Measurements from ENCODE around the gene SECISBP2. TPM values are rescaled to one million over a fixed set of nuclear protein-coding genes. Genes with fewer than 3 reads are reported as not detected.
"Not testable (repeated sequence)": the region's sequence is repeated elsewhere in the genome, so short reads cannot be mapped to it uniquely, and the experiment has no call there.

Gene SECISBP2
- total RNA-seq, 1 donor from 2014 or later = 25.5 TPM

GRCh38 chr9:89293014-89293413 is 25.3 kb upstream of the SECISBP2 start:
- no peaks in the 10 kb centered on the region for H3K36me3 ChIP-seq (ENCODE audit: control insufficient read depth, insufficient read depth, low read length)
- no peak for FAIRE-seq

GRCh38 chr9:89295400-89295799 is 22.9 kb upstream of the SECISBP2 start:
- Histone ChIP-seq H3K4me3 (ENCODE audit: low read depth, low read length) (no peak overlapping the region), H3K27me3 (ENCODE audit: control insufficient read depth, insufficient read depth, low read length) (no peaks in the 10 kb centered on the region), H3K36me3 (ENCODE audit: control insufficient read depth, insufficient read depth, low read length) (no peaks in the 10 kb centered on the region)
- DNase-seq (ENCODE audit: low read depth) = no peak
- TF ChIP-seq CTCF (IDR thresholded peaks at IDR 0.05; ENCODE audit: insufficient read depth, low read length, severe bottlenecking) = no peak
- no peak for FAIRE-seq

More at GRCh38 chr9:89293014-89293413, 25.3 kb upstream of the SECISBP2 start:
- no peak for DNase-seq (ENCODE audit: low read depth)
- Histone ChIP-seq H3K4me3 (ENCODE audit: low read depth, low read length) (no peak overlapping the region), H3K27me3 (ENCODE audit: control insufficient read depth, insufficient read depth, low read length) (no peaks in the 10 kb centered on the region)
- TF ChIP-seq CTCF (IDR thresholded peaks at IDR 0.05; ENCODE audit: insufficient read depth, low read length, severe bottlenecking) = no peak

GRCh38 chr9:89301996-89302395 is 16.3 kb upstream of the SECISBP2 start:
- H3K4me3 ChIP-seq (ENCODE audit: low read depth, low read length); FAIRE-seq; H3K27me3 ChIP-seq (ENCODE audit: control insufficient read depth, insufficient read depth, low read length); DNase-seq (ENCODE audit: low read depth); H3K36me3 ChIP-seq (ENCODE audit: control insufficient read depth, insufficient read depth, low read length): not testable (repeated sequence)

- FAIRE-seq = no peak
- TF ChIP-seq CTCF (IDR thresholded peaks at IDR 0.05; ENCODE audit: insufficient read depth, low read length, severe bottlenecking) = no peak
- Histone ChIP-seq H3K27me3 (ENCODE audit: control insufficient read depth, insufficient read depth, low read length) (no peaks in the 10 kb centered on the region), H3K36me3 (ENCODE audit: control insufficient read depth, insufficient read depth, low read length) (no peaks in the 10 kb centered on the region), H3K4me3 (ENCODE audit: low read depth, low read length) (no peak overlapping the region)
- no peak for DNase-seq (ENCODE audit: low read depth)
These were observed 14.1 kb upstream of the SECISBP2 start for GRCh38 chr9:89304020-89304833.

GRCh38 chr9:89304834-89305188 is 13.5 kb upstream of the SECISBP2 start:
- DNase-seq (ENCODE audit: low read depth) = no peak
- Histone ChIP-seq H3K27me3 (ENCODE audit: control insufficient read depth, insufficient read depth, low read length) (no peaks in the 10 kb centered on the region), H3K4me3 (ENCODE audit: low read depth, low read length) (no peak overlapping the region), H3K36me3 (ENCODE audit: control insufficient read depth, insufficient read depth, low read length) (no peaks in the 10 kb centered on the region)
- TF ChIP-seq CTCF (IDR thresholded peaks at IDR 0.05; ENCODE audit: insufficient read depth, low read length, severe bottlenecking) = no peak
- no peak for FAIRE-seq

GRCh38 chr9:89305868-89306267 is 12.4 kb upstream of the SECISBP2 start:
- Histone ChIP-seq H3K27me3 (ENCODE audit: control insufficient read depth, insufficient read depth, low read length) (no peaks in the 10 kb centered on the region), H3K36me3 (ENCODE audit: control insufficient read depth, insufficient read depth, low read length) (no peaks in the 10 kb centered on the region), H3K4me3 (ENCODE audit: low read depth, low read length) (no peak overlapping the region)
- no peak for DNase-seq (ENCODE audit: low read depth)
- no peak for FAIRE-seq
- TF ChIP-seq CTCF (IDR thresholded peaks at IDR 0.05; ENCODE audit: insufficient read depth, low read length, severe bottlenecking) = no peak
